Epidermal melanocyte (primary cell): ENCODE measurements around the gene UBE3B.

Experiments
- DNase-seq: peaks from one replicate; pipeline ENCODE4 v3.0.0; 2011; ENCODE audit warnings: low spot score; ENCODE audit not compliant: insufficient read length

The UBE3B gene

GRCh38 chr12:109568486-109568885 lies 91.1 kb downstream of the UBE3B start:
- no peak for DNase-seq

DNA sequence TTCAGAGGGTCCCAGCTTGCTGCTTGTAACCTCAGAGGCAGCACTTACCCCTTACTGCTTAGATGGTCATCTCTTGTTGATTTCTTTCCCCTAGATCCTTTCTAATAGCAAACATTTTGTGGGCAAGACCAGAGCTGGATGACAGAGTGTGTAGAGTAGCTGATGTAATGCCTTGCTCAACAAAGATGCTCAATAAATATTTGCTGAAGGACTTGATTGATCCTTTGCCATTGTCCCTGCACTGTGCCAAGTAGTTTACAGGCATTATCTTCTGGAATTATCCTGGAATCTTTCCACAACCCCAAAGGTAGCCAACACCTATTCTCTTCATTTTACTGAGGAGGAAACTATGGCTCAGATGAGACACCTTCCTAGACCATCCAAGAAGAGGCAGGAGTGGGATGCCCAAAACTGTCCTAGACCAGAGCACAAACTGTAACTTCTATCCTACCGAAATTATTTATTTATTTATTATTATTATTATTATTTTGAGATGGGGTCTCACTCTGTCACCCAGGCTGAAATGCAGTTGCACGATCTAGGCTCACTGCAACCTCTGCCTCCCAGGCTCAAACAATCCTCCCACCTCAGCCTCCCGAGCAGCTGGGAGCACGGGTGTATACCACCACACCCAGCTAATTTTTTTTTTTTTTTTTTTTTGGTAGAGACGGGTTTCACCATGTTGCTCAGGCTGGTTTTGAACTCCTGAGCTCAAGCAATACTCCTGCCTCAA lies 94.5 kb downstream of the UBE3B start:
- no peak for DNase-seq

DNA sequence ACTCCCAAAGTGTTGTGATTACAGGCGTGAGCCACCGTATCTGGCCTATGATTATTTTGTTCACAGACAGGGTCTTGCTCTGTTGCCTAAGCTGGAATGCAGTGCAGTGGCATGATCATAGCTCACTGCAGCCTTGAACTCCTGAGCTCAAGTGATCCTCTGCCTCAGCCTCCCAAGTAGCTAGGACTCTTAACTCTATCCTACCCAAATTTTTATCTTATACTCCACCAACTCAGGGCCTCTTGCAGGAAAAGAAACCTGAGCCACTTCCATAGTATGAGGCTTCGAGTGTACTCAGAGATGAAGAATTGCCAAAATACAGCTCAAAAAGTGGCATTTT lies 95.0 kb downstream of the UBE3B start:
- no peak for DNase-seq

DNA sequence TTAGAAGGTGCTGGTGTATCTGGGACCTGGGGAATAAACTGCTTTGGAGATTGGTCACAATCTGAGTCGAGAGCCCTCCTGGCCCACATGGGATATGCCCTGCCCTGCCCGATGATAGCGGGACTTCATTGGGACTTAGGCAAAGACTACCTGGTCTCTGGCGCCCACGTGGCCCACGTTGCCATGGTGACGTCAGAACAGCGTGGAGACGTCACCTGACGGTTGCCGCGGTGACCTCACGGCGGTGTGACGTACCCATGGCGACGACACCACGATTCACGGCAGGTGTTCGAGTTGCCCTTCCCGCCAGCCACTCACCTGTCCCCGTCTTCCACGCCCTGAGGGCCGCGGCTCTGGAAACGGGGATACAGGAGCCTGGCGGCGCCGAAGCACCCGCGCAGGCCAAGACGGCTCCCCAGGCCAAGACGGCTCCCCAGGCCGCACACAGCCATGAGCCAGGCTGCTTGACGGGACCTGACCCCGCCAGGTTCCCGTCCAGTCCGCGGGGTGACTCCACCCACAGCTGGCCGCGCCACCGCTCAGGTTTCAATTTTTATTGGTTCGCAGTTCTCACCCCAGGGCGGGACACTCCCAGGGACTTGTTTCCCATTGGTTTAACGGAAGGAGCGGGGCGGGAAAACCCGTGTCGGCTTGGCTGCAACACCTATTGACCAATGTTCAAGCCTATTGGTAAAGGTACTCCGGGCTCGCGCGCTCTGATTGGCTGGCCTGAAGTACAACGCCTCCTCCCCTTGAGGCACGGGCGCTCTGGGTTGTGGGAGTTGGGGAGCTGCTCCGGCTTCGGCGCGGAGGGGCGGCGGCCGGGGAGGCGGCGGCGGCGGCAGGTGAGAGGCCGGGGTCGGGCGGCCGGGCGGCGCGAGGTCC lies 95.8 kb downstream of the UBE3B start, which contains the start of the genes MMAB and MVK:
TSS of gene MMAB (minus strand) at position 476 of the 885 bp plus-strand sequence. CDS start at position 452, 24 bp downstream.
TSS of gene MVK (plus strand) at position 766 of the 885 bp plus-strand sequence. CDS start 1,029 bp downstream, outside the sequence.
- peak; percentile 99 for DNase-seq

DNA sequence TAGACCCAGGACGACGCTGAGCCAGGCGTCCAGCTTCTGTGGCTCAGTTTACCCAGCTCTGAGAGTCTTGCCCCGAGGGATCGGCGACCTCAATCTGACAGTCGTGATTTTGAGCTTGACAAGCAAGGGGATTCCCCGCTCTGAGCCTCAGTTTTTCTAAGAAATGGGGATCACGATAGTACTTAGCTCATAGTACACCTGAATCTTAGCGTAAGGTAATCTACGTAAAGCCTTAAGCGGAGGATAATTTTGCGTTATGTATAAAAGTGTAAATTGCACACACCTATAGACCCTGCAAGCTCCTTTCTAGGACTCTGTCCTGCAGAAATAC lies 96.4 kb downstream of the UBE3B start:
- DNase-seq = no peak

GRCh38 chr12:109575683-109576082 lies 98.2 kb downstream of the UBE3B start:
- no peak for DNase-seq

DNA sequence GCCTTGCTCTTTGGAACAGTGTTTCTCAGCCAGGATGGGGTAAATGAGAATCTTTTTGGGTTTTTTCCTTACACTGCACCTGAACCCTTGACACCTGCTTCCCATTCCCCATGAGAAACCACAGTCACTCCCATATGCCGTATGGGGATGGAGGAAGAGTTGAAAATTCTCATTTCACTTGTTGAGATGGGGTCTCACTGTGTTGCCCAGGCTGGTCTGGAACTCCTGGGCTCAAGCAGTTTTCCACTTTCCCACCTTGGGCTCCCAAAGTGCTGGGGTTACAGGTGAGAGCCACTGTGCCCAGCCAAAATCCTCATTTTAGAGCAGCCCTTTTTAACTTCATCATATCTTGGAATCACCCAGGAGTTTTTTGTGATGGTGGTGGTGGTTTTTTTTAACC lies 99.9 kb downstream of the UBE3B start:
- DNase-seq = no peak

- no peak for DNase-seq
Measured at GRCh38 chr12:109578330-109578927, 101.0 kb downstream of the UBE3B start.

DNA sequence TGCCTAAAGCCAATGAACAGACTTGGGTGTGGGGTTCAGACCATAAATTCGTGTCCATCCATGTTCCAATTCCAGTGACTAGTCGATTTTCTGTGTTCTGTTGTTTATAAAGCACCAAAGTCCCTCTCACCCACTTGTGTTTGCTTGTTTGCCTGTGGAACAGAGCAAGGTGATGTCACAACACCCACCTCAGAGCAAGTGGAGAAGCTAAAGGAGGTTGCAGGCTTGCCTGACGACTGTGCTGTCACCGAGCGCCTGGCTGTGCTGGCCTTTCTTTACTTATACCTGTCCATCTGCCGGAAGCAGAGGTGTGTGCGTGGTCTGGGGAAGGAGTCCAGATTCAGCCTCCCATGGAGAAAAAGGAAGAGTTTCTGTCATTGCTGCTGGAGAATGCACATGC lies 102.2 kb downstream of the UBE3B start:
- DNase-seq = no peak

GRCh38 chr12:109580272-109580671 lies 102.8 kb downstream of the UBE3B start:
- DNase-seq = no peak

DNA sequence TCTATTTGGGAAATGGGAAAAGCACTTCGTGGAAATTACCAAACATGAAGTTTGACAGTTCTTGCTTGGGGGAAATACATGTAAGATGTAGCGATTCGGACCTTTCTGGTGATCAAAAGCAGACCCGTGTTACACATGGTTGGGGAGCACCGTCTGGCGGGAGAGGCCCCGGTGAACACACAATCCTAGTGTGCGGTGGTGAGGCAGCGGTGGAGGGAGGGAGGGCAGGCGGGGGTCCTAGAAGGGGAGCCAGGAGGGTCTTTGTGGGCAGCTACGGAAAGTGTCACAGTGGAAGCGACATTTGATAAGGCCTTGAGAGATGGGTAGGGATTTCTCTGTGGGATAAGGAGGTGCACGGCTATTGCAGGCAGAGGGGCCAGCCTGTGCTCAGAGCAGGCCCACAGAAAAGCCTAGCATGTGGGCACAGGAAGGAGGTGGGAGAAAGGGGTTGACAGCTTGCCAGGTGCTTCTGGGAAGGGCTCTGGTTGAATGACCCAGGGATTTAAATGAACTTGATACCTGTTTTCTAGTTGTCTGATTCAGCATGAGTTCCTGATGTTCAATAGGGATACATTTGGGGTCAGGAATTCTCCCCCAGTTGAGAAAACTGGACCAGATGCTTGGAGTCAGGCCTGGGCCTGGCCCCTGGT lies 103.4 kb downstream of the UBE3B start:
- DNase-seq = no peak

DNA sequence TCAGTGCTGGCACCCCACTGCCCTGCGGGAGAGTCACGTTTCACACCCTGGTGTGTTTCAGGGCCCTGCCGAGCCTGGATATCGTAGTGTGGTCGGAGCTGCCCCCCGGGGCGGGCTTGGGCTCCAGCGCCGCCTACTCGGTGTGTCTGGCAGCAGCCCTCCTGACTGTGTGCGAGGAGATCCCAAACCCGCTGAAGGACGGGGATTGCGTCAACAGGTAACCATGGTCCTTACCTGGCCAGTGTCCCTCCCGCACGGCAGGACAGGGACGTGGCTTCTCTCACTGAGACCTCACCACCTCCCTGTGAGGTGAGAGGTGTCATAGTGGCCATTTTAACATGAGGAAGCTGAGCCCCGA lies 103.9 kb downstream of the UBE3B start:
- no peak for DNase-seq

DNA sequence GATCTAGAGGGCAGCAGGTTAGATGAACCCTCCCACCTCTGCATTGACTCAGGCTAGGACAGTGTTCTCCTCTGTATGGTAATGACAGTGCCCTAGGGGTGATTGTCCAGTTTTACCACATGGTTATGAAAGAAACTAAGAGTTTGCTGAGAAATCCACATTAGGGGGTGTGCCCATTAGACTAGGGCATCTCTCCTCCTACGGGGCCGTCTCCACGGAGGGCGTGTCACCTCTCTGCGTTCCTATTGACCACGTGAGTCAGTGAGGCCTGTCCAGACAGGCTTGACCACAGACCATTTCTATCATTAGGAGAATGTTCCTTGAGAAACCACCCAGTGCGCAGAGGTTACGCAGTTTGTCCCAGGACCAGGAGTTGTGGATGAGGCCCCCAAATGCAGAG lies 104.4 kb downstream of the UBE3B start:
- DNase-seq = peak; percentile 62

DNA sequence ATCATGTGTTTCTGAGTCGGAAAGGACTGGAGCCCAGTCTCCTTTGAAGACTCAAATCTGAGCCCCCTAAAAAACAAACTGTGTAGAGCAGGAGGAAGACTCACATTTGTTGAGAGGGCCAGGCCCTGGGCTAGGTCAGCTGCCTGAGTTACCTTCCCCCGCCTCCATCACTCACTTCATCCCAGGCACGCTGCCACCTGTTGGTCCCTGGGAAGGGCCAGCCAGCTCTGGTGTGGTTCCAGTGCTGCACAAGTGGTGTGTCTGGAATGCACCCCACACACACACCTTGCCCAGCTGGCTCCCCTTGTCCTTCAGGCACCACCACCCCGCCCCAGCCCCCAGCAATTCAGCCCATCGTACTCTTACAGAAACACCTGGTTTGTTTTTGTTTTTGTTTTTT lies 105.2 kb downstream of the UBE3B start:
- DNase-seq = no peak

GRCh38 chr12:109583733-109584132 lies 106.3 kb downstream of the UBE3B start:
- DNase-seq = no peak
